ENCODE measurements around the gene CARD19. TPM values are rescaled to one million over a fixed set of nuclear protein-coding genes. Genes with fewer than 3 reads are reported as not detected.

Gene CARD19
- total RNA-seq, 1 experiment from 2014 or later, result 54.5 TPM

GRCh38 chr9:93107151-93107824 is 11.3 kb downstream of the CARD19 start:
- Histone ChIP-seq H3K36me3 (ENCODE audit: control insufficient read depth in 1 of 2, insufficient read depth in 2 of 2, low read length in 2 of 2) (peaks cover 3 to 4% of the 10 kb centered on the region in 2 experiments; a peak in 3 of 4 replicates), H4K20me1 (ENCODE audit: insufficient read depth) (no peaks in the 10 kb centered on the region), H3K27me3 (ENCODE audit: insufficient read depth, low read length) (no peaks in the 10 kb centered on the region), H3K9me3 (ENCODE audit: control insufficient read depth in 1 of 2, insufficient read depth in 1 of 2, low read depth in 1 of 2, low read length in 2 of 2) (peaks cover 5 to 6% of the 10 kb centered on the region in 2 experiments; a peak in 1 of 4 replicates), H3K79me2 (ENCODE audit: insufficient read depth, low read length) (peaks cover 54% of the 10 kb centered on the region), H3K4me3 (replicated peaks in 1 of 2; ENCODE audit: low read depth in 1 of 2, low read length in 2 of 2) (no peak overlapping the region), H3K9ac (ENCODE audit: low read length) (no peak overlapping the region), H3K4me2 (ENCODE audit: low read length) (no peak overlapping the region), H3K4me1 (ENCODE audit: control insufficient read depth in 1 of 2, insufficient read depth in 2 of 2, low read length in 2 of 2) (peaks cover 0 to 18% of the 10 kb centered on the region in 2 experiments; a peak in 2 of 4 replicates), H2AFZ (ENCODE audit: low read depth, low read length, poor library complexity, severe bottlenecking) (no peak overlapping the region), H3K27ac (ENCODE audit: low read depth, low read length) (no peak overlapping the region), H3K9me2 (ENCODE audit: insufficient read depth) (no peaks in the 10 kb centered on the region)
- no TSS peak for BruUV-seq (replicated peaks)
- intact Hi-C loops (cut with micrococcal nuclease), result loop anchor here (5.0 kb wide), 1 partner anchor 45 kb away; no protein-coding TSS in a partner anchor
- DNase-seq (ENCODE audit: low read depth, low spot score) (no peak), ATAC-seq (no peak)
- TF ChIP-seq FOSL1 (IDR thresholded peaks at IDR 0.05; ENCODE audit: low read depth) (no peak), CEBPB (IDR thresholded peaks at IDR 0.05; ENCODE audit: low read depth) (no peak), RAD21 (IDR thresholded peaks at IDR 0.05; ENCODE audit: low read depth) (no peak), TCF7L2 (IDR thresholded peaks at IDR 0.05; ENCODE audit: borderline replicate concordance, extremely low read depth, insufficient read depth, insufficient read length) (no peak), ELF1 (IDR thresholded peaks at IDR 0.05; ENCODE audit: borderline replicate concordance, low read depth) (no peak), EGR1 (IDR thresholded peaks at IDR 0.05; ENCODE audit: low read depth) (no peak), YY1 (IDR thresholded peaks at IDR 0.05; ENCODE audit: extremely low read depth, insufficient replicate concordance, low read depth, low read length) (no peak), POLR2A (IDR thresholded peaks at IDR 0.05; ENCODE audit: borderline replicate concordance, extremely low read depth, insufficient read depth, insufficient read length) (no peak), ZFX (IDR thresholded peaks at IDR 0.05) (no peak), SP1 (IDR thresholded peaks at IDR 0.05; ENCODE audit: low read depth) (no peak), REST (IDR thresholded peaks at IDR 0.05; ENCODE audit: low read depth) (no peak), ZNF274 (IDR thresholded peaks at IDR 0.05; ENCODE audit: low read depth, low read length) (no peak), EZH2phosphoT487 (IDR thresholded peaks at IDR 0.05; ENCODE audit: borderline replicate concordance) (no peak), CBX3 (IDR thresholded peaks at IDR 0.05; ENCODE audit: low read depth) (no peak), MAX (IDR thresholded peaks at IDR 0.05) (no peak), SIN3A (IDR thresholded peaks at IDR 0.05; ENCODE audit: low read depth) (no peak), ATF3 (IDR thresholded peaks at IDR 0.05) (no peak)
- TF ChIP-seq, protein P1, sequence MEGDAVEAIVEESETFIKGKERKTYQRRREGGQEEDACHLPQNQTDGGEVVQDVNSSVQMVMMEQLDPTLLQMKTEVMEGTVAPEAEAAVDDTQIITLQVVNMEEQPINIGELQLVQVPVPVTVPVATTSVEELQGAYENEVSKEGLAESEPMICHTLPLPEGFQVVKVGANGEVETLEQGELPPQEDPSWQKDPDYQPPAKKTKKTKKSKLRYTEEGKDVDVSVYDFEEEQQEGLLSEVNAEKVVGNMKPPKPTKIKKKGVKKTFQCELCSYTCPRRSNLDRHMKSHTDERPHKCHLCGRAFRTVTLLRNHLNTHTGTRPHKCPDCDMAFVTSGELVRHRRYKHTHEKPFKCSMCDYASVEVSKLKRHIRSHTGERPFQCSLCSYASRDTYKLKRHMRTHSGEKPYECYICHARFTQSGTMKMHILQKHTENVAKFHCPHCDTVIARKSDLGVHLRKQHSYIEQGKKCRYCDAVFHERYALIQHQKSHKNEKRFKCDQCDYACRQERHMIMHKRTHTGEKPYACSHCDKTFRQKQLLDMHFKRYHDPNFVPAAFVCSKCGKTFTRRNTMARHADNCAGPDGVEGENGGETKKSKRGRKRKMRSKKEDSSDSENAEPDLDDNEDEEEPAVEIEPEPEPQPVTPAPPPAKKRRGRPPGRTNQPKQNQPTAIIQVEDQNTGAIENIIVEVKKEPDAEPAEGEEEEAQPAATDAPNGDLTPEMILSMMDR (IDR thresholded peaks at IDR 0.05 in 2 of 3, conservative IDR thresholded peaks at IDR 0.05 in 1 of 3; ENCODE audit: borderline replicate concordance in 1 of 3, insufficient read depth in 1 of 3, low read depth in 2 of 3, low read length in 2 of 3), result no peak
- CTCF ChIA-PET, result interaction anchor here (1.3 to 3.7 kb wide), 5 partner anchors 11 to 195 kb away, joined by 3 to 35 read pairs (median 7); no protein-coding TSS in a partner anchor
- POLR2A ChIA-PET, result interaction anchor here (1.7 kb wide), 1 partner anchor 13 kb away, joined by 5 read pairs; no protein-coding TSS in a partner anchor
- RAD21 ChIA-PET (ENCODE audit: low non-redundant PET in 1 of 2, low total read pairs in 2 of 2, uncharacterized antibody in 2 of 2, unreplicated experiment in 2 of 2), result no interaction called here
